Suprapubic skin (tissue), 4 donors: Measurements from ENCODE around the gene BAIAP3. TPM values are rescaled to one million over a fixed set of nuclear protein-coding genes. Genes with fewer than 3 reads are reported as not detected.
A peak's percentile ranks its signal among the peaks of the same experiment; 100 is the strongest.

Experiments used
- DNase-seq, 2 donors: peaks; one replicate each; pipeline ENCODE4 v3.0.0-alpha.2; 2019; ENCODE audit warnings: low spot score in 2 of 2
- H3K27ac ChIP-seq: fragments of 200-600 bp; sonication (generic); one replicate; pipeline ENCODE4 v1.5.1; 2019
- H3K27me3 ChIP-seq: fragments of 200-600 bp; sonication (generic); one replicate; pipeline ENCODE4 v1.5.1; 2019
- H3K36me3 ChIP-seq: fragments of 200-600 bp; sonication (generic); one replicate; pipeline ENCODE4 v1.5.1; 2019
- H3K4me1 ChIP-seq: fragments of 200-600 bp; sonication (generic); one replicate; pipeline ENCODE4 v1.5.1; 2019
- H3K4me3 ChIP-seq: fragments of 200-600 bp; sonication (generic); one replicate; pipeline ENCODE4 v1.5.1; 2019; ENCODE audit warnings: mild to moderate bottlenecking
- H3K9me3 ChIP-seq: fragments of 200-600 bp; sonication (generic); one replicate; pipeline ENCODE4 v1.5.1; 2019
- EP300 ChIP-seq: sonication (generic); formaldehyde crosslinking; IDR thresholded peaks from one replicate; pipeline ENCODE4 v1.6.1; 2017; ENCODE audit warnings: antibody characterized with exemption
- POLR2A ChIP-seq, 2 donors: fragments of 450-650 bp; IDR thresholded peaks; one replicate each; pipeline ENCODE4 v1.6.1; 2017; ENCODE audit warnings: antibody characterized with exemption in 2 of 2, mild to moderate bottlenecking in 2 of 2, moderate library complexity in 2 of 2
- POLR2AphosphoS5 ChIP-seq, 3 donors: sonication (generic); formaldehyde crosslinking; IDR thresholded peaks; one replicate each; pipeline ENCODE4 v1.6.1; 2017; ENCODE audit warnings: antibody characterized with exemption in 3 of 3
- WGBS: methylation state at CpG from one replicate; pipeline ENCODE4 v1.1.5; 2018; 5-methylcytosine and 5-hydroxymethylcytosine counted together
- total RNA-seq, 4 donors: library from RNA; depleted of rRNA; stranded (reverse); fragments of >200 nt; gene quantifications; one replicate each; pipeline ENCODE4 v1.1.0, GENCODE V29; 2016
- TF ChIP-seq, protein P1 (sequence below), 2 donors: fragments of 200-600 bp in 1 of 2; fragments of 450-650 bp in 1 of 2; sonication (generic) in 1 of 2; IDR thresholded peaks; one replicate each; pipeline ENCODE4 v1.5.1; 2016 to 2019; ENCODE audit warnings: antibody characterized with exemption in 2 of 2, mild to moderate bottlenecking in 1 of 2, moderate library complexity in 1 of 2

The BAIAP3 gene
- total RNA-seq, 4 donors from 2014 or later: 0.87 to 6.2 (median 2.5) TPM

DNA sequence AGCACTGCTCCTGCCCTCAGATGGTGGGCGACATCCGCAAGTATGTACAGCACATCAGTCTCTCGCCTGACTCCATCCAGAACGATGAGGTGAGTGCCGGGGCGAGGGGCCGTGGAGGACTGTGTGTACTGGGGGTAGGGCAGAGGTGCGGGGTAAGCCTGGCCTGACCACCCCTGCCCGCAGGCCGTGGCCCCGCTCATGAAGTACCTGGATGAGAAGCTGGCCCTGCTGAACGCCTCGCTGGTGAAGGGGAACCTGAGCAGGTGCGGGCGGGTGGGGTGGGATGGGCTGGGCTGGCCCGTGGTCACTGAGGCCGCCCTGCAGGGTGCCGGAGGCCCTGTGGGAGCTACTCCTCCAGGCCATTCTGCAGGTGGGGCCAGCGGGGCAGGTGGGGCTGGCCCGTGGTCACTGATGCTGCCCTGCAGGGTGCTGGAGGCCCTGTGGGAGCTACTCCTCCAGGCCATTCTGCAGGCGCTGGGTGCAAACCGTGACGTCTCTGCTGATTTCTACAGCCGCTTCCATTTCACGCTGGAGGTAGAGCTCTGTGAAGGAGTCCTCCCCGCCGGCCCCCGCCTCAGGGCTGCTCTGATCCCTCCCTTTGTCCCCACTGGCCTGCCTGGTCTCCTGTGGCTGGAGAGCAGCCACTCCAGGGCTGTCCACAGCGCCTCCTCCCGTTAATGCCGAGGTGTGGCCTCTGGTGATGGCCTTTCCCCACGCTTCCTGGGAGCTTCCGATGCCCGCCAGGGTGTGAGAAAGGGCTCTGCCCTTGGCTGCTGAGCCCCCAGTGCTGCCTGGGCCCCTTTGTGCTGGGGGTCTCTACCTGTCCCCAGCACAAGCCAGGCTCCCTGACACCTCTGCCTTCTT is 13.2 kb downstream of the BAIAP3 start:
- Histone ChIP-seq H3K4me3 (peak overlapping the region; percentile 19), H3K27me3 (peaks cover 3% of the 10 kb centered on the region), H3K9me3 (no peaks in the 10 kb centered on the region), H3K36me3 (peaks cover 26% of the 10 kb centered on the region), H3K4me1 (peaks cover 55% of the 10 kb centered on the region), H3K27ac (no peak overlapping the region)
- whole genome bisulfite sequencing: 67% methylated on average over 16 of the region's 34 CpGs
- DNase-seq: no peak
- TF ChIP-seq POLR2AphosphoS5 (IDR thresholded peaks at IDR 0.05) (no peak), EP300 (no peak), POLR2A (IDR thresholded peaks at IDR 0.05) (no peak)
- TF ChIP-seq, protein P1, sequence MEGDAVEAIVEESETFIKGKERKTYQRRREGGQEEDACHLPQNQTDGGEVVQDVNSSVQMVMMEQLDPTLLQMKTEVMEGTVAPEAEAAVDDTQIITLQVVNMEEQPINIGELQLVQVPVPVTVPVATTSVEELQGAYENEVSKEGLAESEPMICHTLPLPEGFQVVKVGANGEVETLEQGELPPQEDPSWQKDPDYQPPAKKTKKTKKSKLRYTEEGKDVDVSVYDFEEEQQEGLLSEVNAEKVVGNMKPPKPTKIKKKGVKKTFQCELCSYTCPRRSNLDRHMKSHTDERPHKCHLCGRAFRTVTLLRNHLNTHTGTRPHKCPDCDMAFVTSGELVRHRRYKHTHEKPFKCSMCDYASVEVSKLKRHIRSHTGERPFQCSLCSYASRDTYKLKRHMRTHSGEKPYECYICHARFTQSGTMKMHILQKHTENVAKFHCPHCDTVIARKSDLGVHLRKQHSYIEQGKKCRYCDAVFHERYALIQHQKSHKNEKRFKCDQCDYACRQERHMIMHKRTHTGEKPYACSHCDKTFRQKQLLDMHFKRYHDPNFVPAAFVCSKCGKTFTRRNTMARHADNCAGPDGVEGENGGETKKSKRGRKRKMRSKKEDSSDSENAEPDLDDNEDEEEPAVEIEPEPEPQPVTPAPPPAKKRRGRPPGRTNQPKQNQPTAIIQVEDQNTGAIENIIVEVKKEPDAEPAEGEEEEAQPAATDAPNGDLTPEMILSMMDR (IDR thresholded peaks at IDR 0.05): no peak

GRCh38 chr16:1347286-1347855 is 13.9 kb downstream of the BAIAP3 start:
- Histone ChIP-seq H3K36me3 (peaks cover 26% of the 10 kb centered on the region), H3K4me3 (peak overlapping the region; percentile 19), H3K9me3 (no peaks in the 10 kb centered on the region), H3K4me1 (peaks cover 54% of the 10 kb centered on the region), H3K27ac (no peak overlapping the region), H3K27me3 (peaks cover 1% of the 10 kb centered on the region)
- no peak for DNase-seq
- TF ChIP-seq POLR2A (IDR thresholded peaks at IDR 0.05) (no peak), POLR2AphosphoS5 (IDR thresholded peaks at IDR 0.05) (no peak), EP300 (no peak)
- TF ChIP-seq, protein P1 (IDR thresholded peaks at IDR 0.05): no peak
- WGBS: 42% methylated on average over 12 of the region's 31 CpGs

DNA sequence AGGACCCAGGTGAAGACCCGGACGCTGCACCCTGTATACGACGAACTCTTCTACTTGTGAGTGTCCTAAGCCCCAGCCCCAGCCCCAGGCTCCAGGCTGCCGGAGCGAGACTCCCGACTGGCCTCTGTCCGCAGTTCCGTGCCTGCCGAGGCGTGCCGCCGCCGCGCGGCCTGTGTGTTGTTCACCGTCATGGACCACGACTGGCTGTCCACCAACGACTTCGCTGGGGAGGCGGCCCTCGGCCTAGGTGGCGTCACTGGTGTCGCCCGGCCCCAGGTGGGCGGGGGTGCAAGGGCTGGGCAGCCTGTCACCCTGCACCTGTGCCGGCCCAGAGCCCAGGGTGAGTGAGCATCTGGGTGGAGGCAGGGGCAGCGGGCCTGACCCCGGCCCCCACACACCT is 14.5 kb downstream of the BAIAP3 start:
- H3K36me3 ChIP-seq: peaks cover 26% of the 10 kb centered on the region
- no peaks in the 10 kb centered on the region for H3K9me3 ChIP-seq
- no peak for TF ChIP-seq EP300
- no peak for DNase-seq
- no peaks in the 10 kb centered on the region for H3K27me3 ChIP-seq
- 84% methylated on average over 8 of the region's 29 CpGs for WGBS
- H3K4me3 ChIP-seq: peak overlapping the region; percentile 19
- H3K4me1 ChIP-seq: peaks cover 54% of the 10 kb centered on the region
- no peak overlapping the region for H3K27ac ChIP-seq

DNA sequence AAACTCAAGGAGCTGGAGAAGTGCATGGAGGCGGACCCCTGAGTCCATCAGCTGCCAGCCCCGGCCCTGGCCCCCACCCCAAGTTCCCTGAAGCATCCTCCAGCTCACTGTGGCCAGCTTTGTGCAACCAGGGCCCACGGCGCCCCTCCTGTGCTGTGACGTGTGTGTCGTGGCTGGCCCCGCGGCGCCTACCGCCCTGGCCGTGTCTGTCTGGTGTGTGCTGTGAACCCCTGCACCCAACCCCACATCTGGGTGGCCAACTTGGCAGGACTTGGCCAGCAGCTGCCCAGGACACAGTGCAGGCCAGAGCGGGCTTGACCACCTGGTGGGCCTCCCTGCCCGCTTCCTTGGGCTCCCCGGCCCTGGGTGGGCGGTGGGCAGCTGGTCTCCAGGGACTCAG is 15.0 kb downstream of the BAIAP3 start:
- DNase-seq: no peak
- H3K9me3 ChIP-seq: no peaks in the 10 kb centered on the region
- H3K4me3 ChIP-seq: no peak overlapping the region
- peaks cover 54% of the 10 kb centered on the region for H3K4me1 ChIP-seq
- H3K36me3 ChIP-seq: peaks cover 26% of the 10 kb centered on the region
- WGBS: no CpG with 5 or more reads among the region's 15 CpGs
- H3K27me3 ChIP-seq: no peaks in the 10 kb centered on the region
- TF ChIP-seq POLR2A (IDR thresholded peaks at IDR 0.05) (no peak), EP300 (no peak), POLR2AphosphoS5 (IDR thresholded peaks at IDR 0.05) (no peak)
- TF ChIP-seq, protein P1 (IDR thresholded peaks at IDR 0.05): no peak
- H3K27ac ChIP-seq: no peak overlapping the region

- Histone ChIP-seq H3K9me3 (no peaks in the 10 kb centered on the region), H3K27me3 (no peaks in the 10 kb centered on the region), H3K4me1 (peaks cover 50% of the 10 kb centered on the region), H3K27ac (no peak overlapping the region), H3K4me3 (no peak overlapping the region), H3K36me3 (peaks cover 26% of the 10 kb centered on the region)
- TF ChIP-seq, protein P1 (IDR thresholded peaks at IDR 0.05): no peak
- no peak for TF ChIP-seq POLR2A (IDR thresholded peaks at IDR 0.05)
- no peak for TF ChIP-seq EP300
- no peak for TF ChIP-seq POLR2AphosphoS5 (IDR thresholded peaks at IDR 0.05)
- WGBS: 80% methylated on average over 2 of the region's 14 CpGs
- DNase-seq: no peak
Measured at GRCh38 chr16:1348926-1349325, 15.5 kb downstream of the BAIAP3 start.
